Endothelial cell of hepatic sinusoid (primary cell): Measurements from ENCODE around the gene FNIP1.

Experiments
- in situ Hi-C: cut with HindIII; loops from 2 replicates; pipeline ENCODE4 v1.10.0; 2017; ENCODE audit warnings: low sequenced_read_pairs

The FNIP1 gene

GRCh38 chr5:131613423-131613822 lies 183.4 kb downstream of the FNIP1 start:
- in situ Hi-C loops = no loop called here

- in situ Hi-C loops = no loop called here
Observed at GRCh38 chr5:131611064-131611381, 185.8 kb downstream of the FNIP1 start.

- in situ Hi-C loops = no loop called here
Observed at GRCh38 chr5:131610198-131611063, 186.4 kb downstream of the FNIP1 start.

- in situ Hi-C loops = no loop called here
Observed at GRCh38 chr5:131609774-131610173, 187.0 kb downstream of the FNIP1 start.

- in situ Hi-C loops = no loop called here
Observed at GRCh38 chr5:131608597-131608996, 188.2 kb downstream of the FNIP1 start.

GRCh38 chr5:131607903-131608540 lies 188.8 kb downstream of the FNIP1 start:
- in situ Hi-C loops = no loop called here

GRCh38 chr5:131607418-131607817 lies 189.4 kb downstream of the FNIP1 start:
- in situ Hi-C loops = no loop called here

- in situ Hi-C loops = no loop called here
Observed at GRCh38 chr5:131605086-131605485, 191.7 kb downstream of the FNIP1 start.

GRCh38 chr5:131595088-131596033 lies 201.5 kb downstream of the FNIP1 start:
- in situ Hi-C loops = loop anchor here (25.0 kb wide), 1 partner anchor 417 kb away; the partner anchor contains the start of gene ACSL6

GRCh38 chr5:131593921-131594320 lies 202.9 kb downstream of the FNIP1 start:
- in situ Hi-C loops = loop anchor here (5.0 to 25.0 kb wide), 2 partner anchors 68 to 418 kb away; partner anchors contain the start of gene ACSL6

- in situ Hi-C loops = loop anchor here (5.0 to 25.0 kb wide), 2 partner anchors 69 to 419 kb away; partner anchors contain the start of gene ACSL6
Observed at GRCh38 chr5:131593436-131593835, 203.4 kb downstream of the FNIP1 start.
